Stimulated activated CD8-positive, alpha-beta memory T cell treated with anti-CD3 and anti-CD28 coated beads, Interleukin-2, amount 100 ng/mL, for 1 hour (primary cell): Measurements from ENCODE around the gene SUPV3L1.
"Not testable (repeated sequence)": the region's sequence is repeated elsewhere in the genome, so short reads cannot be mapped to it uniquely, and the experiment has no call there.

Source experiments
- DNase-seq, 2 donors: peaks; one replicate each; pipeline ENCODE4 v3.0.0-alpha.2; 2020; ENCODE audit warnings: low read depth in 2 of 2

The SUPV3L1 gene

DNA sequence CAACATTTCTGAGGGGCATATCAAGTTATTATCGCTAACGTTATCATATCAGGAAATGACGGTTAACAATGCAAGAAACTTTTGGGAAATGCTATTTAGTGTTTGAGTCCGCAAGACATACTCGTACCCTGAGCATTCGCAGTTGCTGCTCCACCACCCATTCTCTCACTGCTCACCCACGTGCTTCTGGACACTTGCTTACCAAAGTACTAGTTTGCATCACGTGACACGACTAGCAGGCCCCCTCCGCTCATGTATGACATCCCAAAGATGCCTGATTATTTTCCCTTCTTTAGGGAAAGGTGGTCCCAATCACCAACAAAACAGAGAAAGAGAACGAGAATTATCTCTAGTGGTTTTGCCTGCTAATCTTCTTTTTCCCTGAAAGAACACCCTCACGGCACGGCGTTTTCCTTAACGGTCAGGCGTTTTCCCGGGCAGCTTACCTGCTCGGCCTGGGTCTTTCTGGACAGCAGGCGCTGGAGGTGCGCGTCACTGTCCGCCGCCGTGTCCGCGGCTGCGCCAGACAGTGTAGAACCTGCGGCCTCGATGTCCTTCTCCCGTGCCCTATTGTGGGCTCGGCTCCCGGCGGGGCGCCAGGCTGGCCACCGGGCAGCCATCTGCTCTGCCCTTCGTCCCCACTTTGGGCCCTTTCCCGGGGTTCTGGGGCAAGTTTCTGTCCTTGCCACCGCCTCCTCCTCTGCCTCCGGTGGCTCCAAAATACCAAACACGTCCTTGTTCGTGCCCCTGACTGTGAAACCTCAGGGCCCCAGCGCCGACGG is at the start of gene SUPV3L1:
Gene SUPV3L1, plus strand, starts transcription at position 492 of the 782 bp plus-strand sequence. Its CDS starts 58 bp downstream, at position 550.
- DNase-seq, result peak; percentile 67 to 70

DNA sequence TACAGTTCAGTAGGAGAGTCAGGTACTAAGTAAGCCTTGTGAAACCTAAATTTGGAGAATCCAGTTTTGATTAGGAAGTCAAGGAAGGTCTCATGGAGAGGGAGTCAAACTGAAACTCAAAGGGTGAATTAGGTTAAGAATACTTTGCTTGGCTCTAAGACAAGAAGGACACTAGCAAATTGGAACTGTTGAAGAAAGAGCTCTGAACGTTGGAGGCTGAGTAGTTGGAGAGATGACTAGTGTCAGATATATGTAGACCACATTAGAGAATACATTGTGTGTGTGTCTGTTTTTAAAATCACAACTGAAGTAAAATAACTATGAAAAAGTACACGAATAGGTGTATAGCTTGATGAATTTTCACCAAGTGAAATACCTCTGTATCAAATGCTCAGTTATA is 49.8 kb upstream of the SUPV3L1 start:
- no peak for DNase-seq

DNA sequence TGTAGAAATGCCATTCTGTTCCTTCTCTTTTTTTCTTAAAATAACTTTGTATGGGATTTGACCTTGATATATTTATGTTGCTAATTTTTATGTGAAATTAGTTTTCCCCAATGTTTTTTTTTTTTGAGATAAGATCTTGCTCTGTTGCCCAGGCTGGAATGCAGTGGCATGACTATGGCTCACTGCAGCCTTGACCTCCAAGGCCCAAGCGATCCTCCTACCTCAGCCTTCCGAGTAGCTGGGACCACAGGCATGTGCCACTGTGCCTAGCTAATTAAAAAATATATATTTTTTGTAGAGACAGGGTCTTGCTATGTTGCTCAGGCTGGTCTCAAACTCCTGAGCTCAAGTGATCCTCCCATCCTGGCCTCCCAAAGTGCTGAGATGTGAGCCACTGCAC is 40.1 kb upstream of the SUPV3L1 start:
- DNase-seq, result no peak

GRCh38 chr10:69141304-69141703 is 38.7 kb upstream of the SUPV3L1 start:
- DNase-seq, result no peak

DNA sequence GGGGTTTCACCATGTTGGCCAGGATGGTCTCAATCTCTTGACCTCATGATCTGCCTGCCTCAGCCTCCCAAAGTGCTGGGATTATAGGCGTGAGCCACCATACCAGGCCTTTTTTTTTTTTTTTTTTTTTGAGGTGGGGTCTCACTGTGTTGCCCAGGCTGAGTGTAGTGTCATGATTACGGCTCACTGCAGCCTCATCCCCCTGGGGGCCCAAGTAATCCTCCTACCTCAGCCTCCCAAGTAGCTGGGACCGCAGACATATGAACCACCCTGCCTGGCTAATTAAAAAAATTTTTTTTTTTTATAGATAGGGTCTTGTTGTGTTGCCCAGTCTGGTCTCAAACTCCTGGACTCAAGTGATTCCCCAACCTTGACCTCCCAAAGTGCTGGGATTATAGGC is 38.0 kb upstream of the SUPV3L1 start:
- not testable (repeated sequence) for DNase-seq

DNA sequence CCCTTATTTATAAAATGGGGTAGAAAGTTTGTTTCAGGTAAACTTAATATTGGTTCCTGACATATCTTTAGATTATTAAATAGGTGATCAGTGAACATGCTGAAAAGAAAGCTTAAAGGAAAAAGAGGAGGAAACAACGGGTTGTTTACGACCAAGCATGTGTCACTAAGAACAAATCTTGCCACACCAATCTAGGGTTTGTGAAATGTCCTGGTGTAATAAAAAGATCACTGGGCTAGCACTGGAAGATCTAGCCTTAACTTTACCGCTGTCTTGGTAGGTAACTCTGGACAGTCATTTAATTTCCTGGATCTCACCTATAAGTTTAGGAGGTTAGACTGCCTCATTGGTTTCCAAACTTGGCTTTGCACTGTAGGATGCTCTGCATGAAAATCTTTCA is 37.1 kb upstream of the SUPV3L1 start:
- no peak for DNase-seq

GRCh38 chr10:69145329-69145728 is 34.7 kb upstream of the SUPV3L1 start:
- DNase-seq, result no peak

GRCh38 chr10:69145864-69146263 is 34.2 kb upstream of the SUPV3L1 start:
- DNase-seq, result no peak

DNA sequence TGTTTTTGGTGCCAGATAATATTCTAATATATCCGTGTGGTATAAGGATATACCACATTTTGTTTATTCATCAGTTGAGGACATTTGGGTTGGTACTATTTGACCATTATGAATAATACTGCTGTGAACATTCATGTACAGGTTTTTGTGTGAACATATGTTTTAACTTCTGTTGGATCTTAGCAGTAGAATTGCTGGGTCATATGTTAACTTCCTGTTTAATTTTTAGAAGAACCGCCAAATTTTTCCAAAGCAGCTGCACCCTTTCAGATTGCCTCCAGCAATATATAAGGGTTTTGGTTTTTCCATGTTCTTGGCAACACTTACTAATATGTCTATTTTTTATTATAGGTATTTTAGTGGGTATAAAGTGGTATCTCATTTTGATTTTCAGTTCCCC is 33.3 kb upstream of the SUPV3L1 start:
- DNase-seq, result no peak

DNA sequence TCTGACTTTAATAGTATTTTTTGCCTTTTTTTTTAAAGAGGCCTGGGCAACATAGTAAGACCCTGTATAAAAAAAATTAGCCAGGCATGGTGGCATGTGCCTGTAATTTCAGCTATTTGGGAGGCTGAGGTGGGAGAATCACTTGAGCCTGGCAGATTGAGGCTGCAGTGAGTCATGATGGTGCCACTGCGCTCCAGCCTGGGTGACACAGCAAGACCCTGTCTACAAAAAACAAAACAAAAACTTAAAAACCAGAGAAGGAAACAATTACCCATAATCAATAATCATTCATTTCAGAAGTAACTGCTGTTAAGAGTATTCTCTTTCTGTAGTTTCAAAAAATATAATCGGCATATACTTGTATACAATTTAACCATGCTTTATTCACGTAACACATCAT is 28.1 kb upstream of the SUPV3L1 start:
- no peak for DNase-seq

DNA sequence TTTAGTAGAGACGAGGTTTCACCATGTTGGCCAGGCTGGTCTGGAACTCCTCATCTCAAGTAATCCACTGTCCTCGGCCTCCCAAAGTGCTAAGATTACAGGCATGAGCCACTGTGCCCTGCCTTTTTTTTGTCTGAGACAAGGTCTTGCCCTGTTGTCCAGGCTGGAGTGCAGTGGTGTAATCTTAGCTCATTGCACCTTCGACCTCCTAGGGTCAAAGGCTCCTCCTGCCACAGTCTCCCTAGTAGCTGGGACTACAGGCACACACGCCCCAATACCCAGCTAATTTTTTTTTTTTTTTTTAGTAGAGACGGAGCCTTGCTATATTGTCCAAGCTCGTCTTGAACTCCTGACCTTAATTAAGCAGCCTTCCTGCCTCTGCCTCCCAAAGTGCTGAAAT is 26.8 kb upstream of the SUPV3L1 start:
- no peak for DNase-seq

DNA sequence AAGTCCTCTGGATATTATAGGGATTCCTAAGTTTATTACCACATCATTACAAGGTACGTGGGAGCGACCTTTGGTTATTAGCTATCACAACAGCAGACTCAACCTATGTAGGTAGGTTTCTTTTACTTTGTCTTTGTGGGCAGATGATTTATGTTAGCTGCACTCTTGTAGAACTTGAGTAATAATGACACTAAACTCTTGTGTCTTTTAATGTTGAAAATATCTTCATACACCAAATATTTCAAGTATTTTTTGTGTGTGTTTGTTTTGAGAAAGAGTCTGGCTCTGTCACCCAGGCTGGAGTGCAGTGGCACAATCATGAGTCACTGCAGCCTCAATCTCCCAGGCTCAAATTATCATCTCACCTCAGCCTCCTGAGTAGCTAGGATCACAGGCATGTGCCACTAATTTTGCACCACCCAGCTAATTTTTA is 19.2 kb upstream of the SUPV3L1 start:
- no peak for DNase-seq

GRCh38 chr10:69168493-69168892 is 11.5 kb upstream of the SUPV3L1 start:
- no peak for DNase-seq

- DNase-seq, result no peak
Observed at GRCh38 chr10:69172241-69172982, 7.6 kb upstream of the SUPV3L1 start.

- not testable (repeated sequence) for DNase-seq
Observed at GRCh38 chr10:69175326-69175725, 4.7 kb upstream of the SUPV3L1 start.

GRCh38 chr10:69176823-69177222 is 3.2 kb upstream of the SUPV3L1 start:
- DNase-seq, result no peak

DNA sequence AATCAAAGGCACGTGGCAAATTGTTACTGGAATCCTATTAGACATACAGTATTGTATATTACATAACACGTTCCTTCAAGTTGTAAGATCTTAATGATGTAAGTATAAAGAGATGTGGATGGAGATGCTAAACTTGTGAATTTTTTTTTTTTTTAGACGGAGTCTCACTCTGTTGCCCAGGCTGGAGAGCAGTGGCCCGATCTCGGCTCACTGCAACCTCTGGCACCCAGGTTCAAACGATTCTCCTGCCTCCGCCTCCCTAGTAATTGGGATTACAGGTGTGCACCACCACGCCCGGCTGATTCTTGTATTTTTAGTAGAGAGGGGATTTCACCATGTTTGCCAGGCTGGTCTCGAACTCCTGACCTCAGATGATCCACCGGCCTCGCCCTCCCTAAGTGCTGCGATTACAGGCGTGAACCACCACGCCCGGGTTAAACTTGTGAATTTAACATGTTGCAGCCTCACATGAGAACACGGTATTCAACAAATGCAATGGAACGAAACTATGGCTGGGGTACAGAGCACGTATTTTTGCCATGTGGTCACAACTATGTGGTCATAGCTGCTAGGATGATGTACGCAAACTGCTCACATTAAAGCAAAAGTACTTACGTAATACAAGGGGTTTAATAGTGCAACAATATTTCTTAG is 818 bp upstream of the SUPV3L1 start:
- peak in 1 of 2 donors; percentile 7 for DNase-seq

DNA sequence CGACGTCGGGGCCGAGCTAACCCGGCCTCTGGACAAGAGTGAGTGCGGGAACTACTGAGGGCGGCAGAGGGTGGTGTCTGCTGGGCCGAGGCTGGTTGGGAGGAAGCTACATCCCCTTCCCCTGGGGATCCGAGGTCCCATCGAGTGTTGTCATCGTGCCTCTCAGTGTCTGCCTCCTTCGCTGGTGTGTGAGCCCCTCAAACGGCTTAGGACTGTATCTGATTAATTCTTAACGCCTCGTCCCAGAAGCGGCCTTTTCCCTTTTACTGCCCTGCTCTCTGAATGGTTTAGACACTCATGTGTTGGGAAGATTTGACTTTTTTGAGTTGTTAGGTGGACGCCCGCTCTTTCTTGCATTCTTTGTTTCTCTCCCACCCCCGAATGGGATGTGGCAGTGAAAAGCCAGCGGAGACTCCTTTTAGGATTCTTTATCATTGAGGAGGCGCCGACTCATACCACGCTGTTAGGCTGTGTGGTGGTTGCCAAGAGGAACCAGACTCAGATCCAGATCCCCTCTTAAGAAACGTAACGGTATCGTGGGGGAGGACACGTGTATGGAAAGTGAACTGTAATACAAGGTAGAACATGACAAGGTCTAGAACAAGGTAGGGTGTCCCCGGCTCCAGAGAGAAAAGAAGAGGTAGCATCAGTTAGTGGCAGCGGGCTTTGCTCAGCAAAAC is 631 bp downstream of the SUPV3L1 start:
- DNase-seq, result no peak

DNA sequence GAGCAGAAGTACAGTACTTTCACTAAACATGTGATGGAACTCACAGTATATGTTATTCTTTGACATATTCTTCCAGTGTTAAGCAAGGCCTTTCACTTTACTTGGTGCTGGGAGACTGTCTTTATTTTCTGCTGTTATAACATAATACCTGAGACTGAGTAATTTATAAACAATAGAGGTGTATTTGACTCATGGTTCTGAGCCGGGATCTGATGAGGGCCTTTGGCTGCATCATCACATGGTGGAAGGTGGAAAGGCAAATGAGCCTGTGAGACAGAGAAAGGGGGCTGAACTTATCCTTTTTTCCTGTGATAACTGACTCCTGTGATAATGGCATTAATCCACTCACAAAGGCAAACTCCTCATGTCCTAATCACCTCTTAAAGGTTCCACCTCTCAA is 1.4 kb downstream of the SUPV3L1 start:
- no peak for DNase-seq

GRCh38 chr10:69182005-69182404 is 2.0 kb downstream of the SUPV3L1 start:
- no peak for DNase-seq

DNA sequence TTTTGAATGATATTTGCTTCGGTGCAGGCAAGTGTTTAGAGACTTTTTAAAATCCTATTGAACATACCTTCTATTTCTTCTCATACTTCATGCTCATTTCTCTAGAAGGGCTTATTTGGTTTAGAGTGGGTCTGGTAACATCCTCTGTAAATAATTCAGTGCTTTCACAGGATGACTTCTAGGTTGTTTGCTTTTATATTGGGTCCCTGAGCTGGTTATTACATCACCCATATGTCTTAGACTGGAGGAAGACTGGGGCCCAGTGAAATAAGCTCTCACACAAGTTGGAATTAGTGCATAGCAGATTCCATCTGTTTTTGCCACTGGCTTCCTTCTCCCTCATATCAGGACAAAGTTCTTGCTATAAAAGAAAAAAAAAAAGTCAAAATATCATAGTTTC is 6.5 kb downstream of the SUPV3L1 start:
- DNase-seq, result no peak

DNA sequence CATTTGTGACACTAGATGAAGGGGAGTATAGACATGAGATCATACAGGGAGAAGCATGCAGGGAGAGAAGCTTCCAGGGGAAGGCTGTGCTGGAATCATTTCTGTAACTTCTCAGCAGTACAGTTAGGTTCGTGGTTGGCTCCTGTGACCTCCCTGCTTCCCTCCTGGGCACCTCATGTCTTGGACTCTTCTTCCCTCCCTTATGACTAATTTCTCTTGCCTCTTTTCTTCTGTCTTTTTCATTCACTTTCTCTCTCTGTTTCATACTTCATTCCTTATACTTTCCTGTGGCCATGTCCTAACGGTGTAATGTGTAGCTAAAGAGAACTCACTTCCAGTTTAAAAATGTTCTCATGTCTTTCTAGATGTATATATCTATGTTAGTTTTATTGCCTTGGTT is 21.0 kb downstream of the SUPV3L1 start:
- DNase-seq, result no peak
